PC-3 (cell line): ENCODE results near the gene COP1.

Source experiments
- EZH2 ChIP-seq: fragments of 300-600 bp; sonication (generic); IDR thresholded peaks from one replicate; pipeline ENCODE4 v1.6.1; 2017; ENCODE audit warnings: antibody characterized with exemption, mild to moderate bottlenecking, low read length; ENCODE audit not compliant: unreplicated experiment
- TF ChIP-seq, protein P1 (sequence below): fragments of 300-600 bp; sonication (generic); conservative IDR thresholded peaks from 2 replicates; pipeline ENCODE4 v1.5.1; 2017; ENCODE audit warnings: antibody characterized with exemption, low read depth, mild to moderate bottlenecking, low read length

DNA sequence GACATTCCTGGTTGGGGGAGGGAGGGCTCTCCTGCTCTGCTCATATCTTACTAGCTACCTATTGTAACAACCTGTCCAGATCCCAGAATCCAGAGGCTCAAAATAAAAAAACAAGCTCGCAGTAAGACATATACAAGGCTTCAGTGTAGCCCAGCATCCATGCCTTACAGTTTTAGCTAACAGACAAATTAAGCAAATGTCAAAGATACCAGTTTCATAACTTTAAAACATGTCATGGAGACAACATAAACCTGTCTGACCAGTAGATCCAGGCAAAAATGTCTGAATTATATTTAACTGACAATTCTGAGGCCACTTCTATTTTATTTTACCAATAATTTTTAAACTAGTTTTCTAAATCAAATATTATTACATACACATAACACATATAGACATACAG, 295.9 kb downstream of the COP1 start:
- TF ChIP-seq, protein P1, sequence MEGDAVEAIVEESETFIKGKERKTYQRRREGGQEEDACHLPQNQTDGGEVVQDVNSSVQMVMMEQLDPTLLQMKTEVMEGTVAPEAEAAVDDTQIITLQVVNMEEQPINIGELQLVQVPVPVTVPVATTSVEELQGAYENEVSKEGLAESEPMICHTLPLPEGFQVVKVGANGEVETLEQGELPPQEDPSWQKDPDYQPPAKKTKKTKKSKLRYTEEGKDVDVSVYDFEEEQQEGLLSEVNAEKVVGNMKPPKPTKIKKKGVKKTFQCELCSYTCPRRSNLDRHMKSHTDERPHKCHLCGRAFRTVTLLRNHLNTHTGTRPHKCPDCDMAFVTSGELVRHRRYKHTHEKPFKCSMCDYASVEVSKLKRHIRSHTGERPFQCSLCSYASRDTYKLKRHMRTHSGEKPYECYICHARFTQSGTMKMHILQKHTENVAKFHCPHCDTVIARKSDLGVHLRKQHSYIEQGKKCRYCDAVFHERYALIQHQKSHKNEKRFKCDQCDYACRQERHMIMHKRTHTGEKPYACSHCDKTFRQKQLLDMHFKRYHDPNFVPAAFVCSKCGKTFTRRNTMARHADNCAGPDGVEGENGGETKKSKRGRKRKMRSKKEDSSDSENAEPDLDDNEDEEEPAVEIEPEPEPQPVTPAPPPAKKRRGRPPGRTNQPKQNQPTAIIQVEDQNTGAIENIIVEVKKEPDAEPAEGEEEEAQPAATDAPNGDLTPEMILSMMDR = no peak
- TF ChIP-seq EZH2 = no peak
